Measurements from ENCODE around the gene ALDOA.

GRCh38 chr16:30088237-30088831 lies 22.8 kb downstream of the ALDOA start:
- no peak for TF ChIP-seq CTCF (IDR thresholded peaks at IDR 0.05; ENCODE audit: insufficient read depth, low read length)
- no peak for TF ChIP-seq REST (IDR thresholded peaks at IDR 0.05; ENCODE audit: insufficient replicate concordance, low read depth)
- no peak for TF ChIP-seq POLR2AphosphoS5 (IDR thresholded peaks at IDR 0.05; ENCODE audit: low read depth)
